ENCODE measurements around the gene ESPL1. TPM values are rescaled to one million over a fixed set of nuclear protein-coding genes. Genes with fewer than 3 reads are reported as not detected.

The ESPL1 gene
- total and polyA plus RNA-seq, 2 donors (not counting 1 experiment from before 2014, with no cell fraction given): 1.4 to 1.8 TPM

- Histone ChIP-seq H3K9ac (ENCODE audit: insufficient read depth, low read length) (no peak overlapping the region), H3K4me3 (replicated peaks in 1 of 4; ENCODE audit: control extremely low read depth in 1 of 4, insufficient read depth in 1 of 4, low read depth in 3 of 4, low read length in 4 of 4) (peak overlapping the region in 1 of 4 experiments; percentile 71), H3K9me3 (ENCODE audit: control insufficient read depth, insufficient read depth, low read depth, low read length) (no peaks in the 10 kb centered on the region), H3K36me3 (ENCODE audit: control insufficient read depth, insufficient read depth, low read length) (no peaks in the 10 kb centered on the region), H3K4me1 (ENCODE audit: control insufficient read depth, extremely low read depth, insufficient read depth, low read length) (peaks cover 17% of the 10 kb centered on the region), H4K20me1 (ENCODE audit: control insufficient read depth, extremely low read depth, insufficient read depth, low read length) (no peaks in the 10 kb centered on the region), H2AFZ (ENCODE audit: low read length) (no peak overlapping the region), H3K27ac (ENCODE audit: insufficient read depth, low read length) (no peak overlapping the region), H3K4me2 (ENCODE audit: extremely low read depth, insufficient read depth, low read length) (no peak overlapping the region), H3K27me3 (ENCODE audit: control insufficient read depth, insufficient read depth, low read length) (peaks cover 16% of the 10 kb centered on the region), H3K79me2 (ENCODE audit: control insufficient read depth, insufficient read depth, low read length) (no peaks in the 10 kb centered on the region)
- no peak for DNase-seq (ENCODE audit: low read depth in 2 of 2)
- TF ChIP-seq, protein P1, sequence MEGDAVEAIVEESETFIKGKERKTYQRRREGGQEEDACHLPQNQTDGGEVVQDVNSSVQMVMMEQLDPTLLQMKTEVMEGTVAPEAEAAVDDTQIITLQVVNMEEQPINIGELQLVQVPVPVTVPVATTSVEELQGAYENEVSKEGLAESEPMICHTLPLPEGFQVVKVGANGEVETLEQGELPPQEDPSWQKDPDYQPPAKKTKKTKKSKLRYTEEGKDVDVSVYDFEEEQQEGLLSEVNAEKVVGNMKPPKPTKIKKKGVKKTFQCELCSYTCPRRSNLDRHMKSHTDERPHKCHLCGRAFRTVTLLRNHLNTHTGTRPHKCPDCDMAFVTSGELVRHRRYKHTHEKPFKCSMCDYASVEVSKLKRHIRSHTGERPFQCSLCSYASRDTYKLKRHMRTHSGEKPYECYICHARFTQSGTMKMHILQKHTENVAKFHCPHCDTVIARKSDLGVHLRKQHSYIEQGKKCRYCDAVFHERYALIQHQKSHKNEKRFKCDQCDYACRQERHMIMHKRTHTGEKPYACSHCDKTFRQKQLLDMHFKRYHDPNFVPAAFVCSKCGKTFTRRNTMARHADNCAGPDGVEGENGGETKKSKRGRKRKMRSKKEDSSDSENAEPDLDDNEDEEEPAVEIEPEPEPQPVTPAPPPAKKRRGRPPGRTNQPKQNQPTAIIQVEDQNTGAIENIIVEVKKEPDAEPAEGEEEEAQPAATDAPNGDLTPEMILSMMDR (conservative IDR thresholded peaks at IDR 0.05 in 1 of 2, IDR thresholded peaks at IDR 0.05 in 1 of 2; ENCODE audit: low read depth in 1 of 2, low read length in 2 of 2): no peak
- TF ChIP-seq EZH2 (IDR thresholded peaks at IDR 0.05; ENCODE audit: low read length, missing control alignments): no peak
These were observed 58.5 kb downstream of the ESPL1 start for GRCh38 chr12:53326460-53327185.

DNA sequence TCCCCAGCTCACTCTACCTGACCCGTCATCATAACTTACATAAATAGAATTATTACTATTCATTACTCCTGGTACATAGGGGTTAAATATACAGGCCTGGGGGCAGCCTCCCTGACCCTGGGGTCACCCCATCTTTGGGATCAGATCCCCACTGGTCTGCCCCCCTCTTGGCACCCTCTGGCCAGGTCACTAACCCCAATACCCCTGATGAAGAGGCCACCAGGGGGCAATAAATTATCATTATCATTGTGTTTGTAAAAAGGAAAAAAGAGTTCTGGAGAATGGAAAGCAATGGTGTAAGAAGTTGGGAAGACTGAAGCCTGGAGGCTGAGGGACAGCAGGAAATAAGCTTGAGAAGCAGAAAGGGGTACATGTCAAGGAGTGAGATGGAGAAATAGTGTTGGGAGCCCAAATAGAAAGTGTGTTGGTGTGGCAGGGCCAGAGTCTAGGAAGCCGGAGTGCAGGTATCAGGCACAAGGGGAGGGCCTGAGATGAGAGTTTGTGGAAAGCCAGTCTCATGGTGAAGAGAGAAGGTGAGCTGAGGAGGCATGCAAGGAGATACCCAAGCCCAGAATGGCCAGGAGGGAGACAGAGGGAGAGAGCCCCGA is 59.4 kb downstream of the ESPL1 start:
- H3K27me3 ChIP-seq (ENCODE audit: control insufficient read depth, insufficient read depth, low read length): peaks cover 20% of the 10 kb centered on the region
- H3K79me2 ChIP-seq (ENCODE audit: control insufficient read depth, insufficient read depth, low read length): no peaks in the 10 kb centered on the region
- no peak overlapping the region for H2AFZ ChIP-seq (ENCODE audit: low read length)
- H3K4me2 ChIP-seq (ENCODE audit: extremely low read depth, insufficient read depth, low read length): no peak overlapping the region
- no peak for TF ChIP-seq EZH2 (IDR thresholded peaks at IDR 0.05; ENCODE audit: low read length, missing control alignments)
- TF ChIP-seq, protein P1 (conservative IDR thresholded peaks at IDR 0.05 in 1 of 2, IDR thresholded peaks at IDR 0.05 in 1 of 2; ENCODE audit: low read depth in 1 of 2, low read length in 2 of 2): peak; percentile 14 to 33
- no peaks in the 10 kb centered on the region for H4K20me1 ChIP-seq (ENCODE audit: control insufficient read depth, extremely low read depth, insufficient read depth, low read length)
- H3K27ac ChIP-seq (ENCODE audit: insufficient read depth, low read length): no peak overlapping the region
- H3K9me3 ChIP-seq (ENCODE audit: control insufficient read depth, insufficient read depth, low read depth, low read length): no peaks in the 10 kb centered on the region
- H3K9ac ChIP-seq (ENCODE audit: insufficient read depth, low read length): no peak overlapping the region
- DNase-seq (ENCODE audit: low read depth in 2 of 2): peak in 1 of 2 donors; percentile 22
- H3K4me1 ChIP-seq (ENCODE audit: control insufficient read depth, extremely low read depth, insufficient read depth, low read length): peaks cover 14% of the 10 kb centered on the region
- H3K36me3 ChIP-seq (ENCODE audit: control insufficient read depth, insufficient read depth, low read length): no peaks in the 10 kb centered on the region
- no peak overlapping the region for H3K4me3 ChIP-seq (replicated peaks in 1 of 4; ENCODE audit: control extremely low read depth in 1 of 4, insufficient read depth in 1 of 4, low read depth in 3 of 4, low read length in 4 of 4)

DNA sequence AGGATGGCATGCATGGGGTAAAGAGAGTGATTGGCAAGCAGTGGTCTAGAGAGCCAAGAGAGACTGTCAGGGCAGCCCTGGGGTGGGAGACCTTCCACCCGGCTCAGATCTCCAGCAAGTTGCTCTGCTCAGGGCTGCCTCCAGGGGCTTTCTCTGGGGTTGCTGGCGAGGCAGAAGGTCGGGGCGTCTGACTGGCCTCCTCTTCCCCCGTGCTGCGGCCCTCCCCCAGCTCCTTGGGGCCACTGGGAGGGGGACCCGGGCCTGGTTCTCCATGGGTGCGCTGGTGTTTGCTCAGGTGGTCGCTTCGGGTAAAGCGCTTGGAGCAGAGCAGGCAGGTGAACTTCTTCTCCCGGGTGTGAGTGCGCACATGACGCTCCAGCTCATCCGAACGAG is 59.9 kb downstream of the ESPL1 start:
- no peaks in the 10 kb centered on the region for H3K36me3 ChIP-seq (ENCODE audit: control insufficient read depth, insufficient read depth, low read length)
- TF ChIP-seq, protein P1 (conservative IDR thresholded peaks at IDR 0.05 in 1 of 2, IDR thresholded peaks at IDR 0.05 in 1 of 2; ENCODE audit: low read depth in 1 of 2, low read length in 2 of 2): no peak
- no peak for TF ChIP-seq EZH2 (IDR thresholded peaks at IDR 0.05; ENCODE audit: low read length, missing control alignments)
- no peak overlapping the region for H3K27ac ChIP-seq (ENCODE audit: insufficient read depth, low read length)
- no peaks in the 10 kb centered on the region for H3K79me2 ChIP-seq (ENCODE audit: control insufficient read depth, insufficient read depth, low read length)
- H3K4me3 ChIP-seq (replicated peaks in 1 of 4; ENCODE audit: control extremely low read depth in 1 of 4, insufficient read depth in 1 of 4, low read depth in 3 of 4, low read length in 4 of 4): no peak overlapping the region
- H3K4me2 ChIP-seq (ENCODE audit: extremely low read depth, insufficient read depth, low read length): no peak overlapping the region
- H3K9ac ChIP-seq (ENCODE audit: insufficient read depth, low read length): no peak overlapping the region
- no peak for DNase-seq (ENCODE audit: low read depth in 2 of 2)
- peaks cover 14% of the 10 kb centered on the region for H3K4me1 ChIP-seq (ENCODE audit: control insufficient read depth, extremely low read depth, insufficient read depth, low read length)
- H3K9me3 ChIP-seq (ENCODE audit: control insufficient read depth, insufficient read depth, low read depth, low read length): no peaks in the 10 kb centered on the region
- peaks cover 23% of the 10 kb centered on the region for H3K27me3 ChIP-seq (ENCODE audit: control insufficient read depth, insufficient read depth, low read length)
- no peaks in the 10 kb centered on the region for H4K20me1 ChIP-seq (ENCODE audit: control insufficient read depth, extremely low read depth, insufficient read depth, low read length)
- no peak overlapping the region for H2AFZ ChIP-seq (ENCODE audit: low read length)

All from fibroblast of lung (primary cell).